K562 (cell line): Measurements from ENCODE around the gene P2RY11. TPM values are rescaled to one million over a fixed set of nuclear protein-coding genes. Genes with fewer than 3 reads are reported as not detected.

ENCODE experiments used
- ATAC-seq: fragments of 200-7000 bp; cut with Tn5 transposase; 3 replicates; pipeline ENCODE4 v1.9.1; 2020; ENCODE audit warnings: moderate library complexity
- BruUV-seq: library from RNA; stranded (reverse); fragments of 400-500 nt; replicated peaks from 2 replicates; lab custom pipeline; 2021; lab: Mats Ljungman, UMichigan
- CTCF ChIA-PET: fragments of 300-600 bp; formaldehyde crosslinking; extraction: SDS; loops from one replicate; lab custom pipeline; 2021; ENCODE audit warnings: low intra/inter-chr PET ratio; lab: Yijun Ruan, JAX
- POLR2A ChIA-PET: fragments of 300-600, 350-650 bp; sonication (Branson Sonifier 250); formaldehyde crosslinking; extraction: SDS; loops from one replicate; lab custom pipeline; 2021; ENCODE audit warnings: antibody characterized with exemption, inconsistent platforms; lab: Yijun Ruan, JAX
- DNase-seq, 4 experiments: peaks; one replicate each; pipeline versions ENCODE4 v3.0.0 to v3.0.0-alpha.2; 2011 to 2018; ENCODE audit warnings: low spot score in 3 of 4, mixed read lengths in 3 of 4; ENCODE audit errors: extremely low read depth in 1 of 4
- FAIRE-seq: peaks from 2 replicates; lab custom pipeline; 2011; peaks lifted over from hg19 to GRCh38; lab: Jason Lieb, UNC
- H2AFZ ChIP-seq: 2 replicates; pipeline ENCODE4 v1.6.0; 2011; ENCODE audit warnings: low read depth, low read length, control low read depth, inconsistent platforms
- H3K27ac ChIP-seq: fragments of 200-600 bp; 3 replicates; pipeline ENCODE4 v1.8.0; 2011; ENCODE audit warnings: low read depth, mild to moderate bottlenecking, control low read depth, inconsistent platforms, low read length, moderate library complexity, mixed read lengths; ENCODE audit errors: extremely low read depth
- H3K27me3 ChIP-seq, 2 experiments: fragments of 300-600 bp in 1 of 2; 2 replicates in 1 of 2; 3 replicates in 1 of 2; pipeline versions ENCODE4 v1.6.0 to v1.8.0; 2011; ENCODE audit warnings: inconsistent platforms in 2 of 2, low read length in 2 of 2, mild to moderate bottlenecking in 1 of 2, mixed read lengths in 1 of 2, moderate library complexity in 1 of 2; ENCODE audit not compliant: control insufficient read depth in 2 of 2, insufficient read depth in 2 of 2
- H3K36me3 ChIP-seq: fragments of 300-600 bp; 3 replicates; pipeline ENCODE4 v1.8.0; 2011; ENCODE audit warnings: mild to moderate bottlenecking, low read length, inconsistent platforms; ENCODE audit not compliant: control insufficient read depth, insufficient read depth
- H3K4me1 ChIP-seq, 2 experiments: fragments of 200-600 bp in 1 of 2; replicated peaks in 1 of 2; 2 replicates in 1 of 2; 3 replicates in 1 of 2; pipeline versions ENCODE4 v1.5.1 to v1.8.0; 2011; ENCODE audit warnings: inconsistent platforms in 2 of 2, low read length in 2 of 2, mild to moderate bottlenecking in 1 of 2, mixed read lengths in 1 of 2, moderate library complexity in 1 of 2; ENCODE audit not compliant: control insufficient read depth in 2 of 2, insufficient read depth in 2 of 2
- H3K4me2 ChIP-seq: 2 replicates; pipeline ENCODE4 v1.6.1; 2011; ENCODE audit warnings: low read length, control low read depth, inconsistent platforms, mixed read lengths; ENCODE audit not compliant: insufficient read depth
- H3K4me3 ChIP-seq: fragments of 200-600 bp; sonication (generic), shearing (Covaris generic); 2 replicates; pipeline ENCODE4 v1.5.1; 2016; ENCODE audit warnings: control low read depth, inconsistent platforms
- H3K79me2 ChIP-seq: fragments of 200-600 bp; 3 replicates; pipeline ENCODE4 v1.8.0; 2011; ENCODE audit warnings: low read length, inconsistent platforms; ENCODE audit not compliant: control insufficient read depth, insufficient read depth
- H3K9ac ChIP-seq, 2 experiments: 2 replicates each; pipeline versions ENCODE4 v1.6.0 to v1.6.1; 2011; ENCODE audit warnings: low read depth in 2 of 2, low read length in 2 of 2, control low read depth in 1 of 2, inconsistent platforms in 1 of 2, mild to moderate bottlenecking in 1 of 2, mixed read lengths in 1 of 2; ENCODE audit not compliant: insufficient read depth in 1 of 2
- H3K9me1 ChIP-seq: one replicate; pipeline ENCODE4 v1.6.0; 2011; ENCODE audit warnings: inconsistent platforms, mild to moderate bottlenecking, low read length, moderate library complexity; ENCODE audit not compliant: control insufficient read depth, insufficient read depth
- H3K9me3 ChIP-seq: replicated peaks from 2 replicates; pipeline ENCODE4 v1.5.1; 2011; ENCODE audit warnings: low read depth, low read length, inconsistent platforms; ENCODE audit not compliant: control insufficient read depth, insufficient read depth
- H4K20me1 ChIP-seq: replicated peaks from 2 replicates; pipeline ENCODE4 v1.6.1; 2011; ENCODE audit warnings: low read length, inconsistent platforms, mixed read lengths; ENCODE audit not compliant: control insufficient read depth, insufficient read depth
- ADNP ChIP-seq: fragments of 200-800 bp; sonication (Bioruptor generic); IDR thresholded peaks from 2 replicates; pipeline ENCODE4 v1.6.1; 2016; ENCODE audit warnings: missing genetic modification characterization, missing compliant biosample characterization
- BCOR ChIP-seq: fragments of 450-650 bp; IDR thresholded peaks from 2 replicates; pipeline ENCODE4 v1.6.1; 2016
- CBX1 ChIP-seq: sonication (generic); IDR thresholded peaks from 2 replicates; pipeline ENCODE4 v1.6.1; 2016; ENCODE audit warnings: antibody characterized with exemption, low read depth, mild to moderate bottlenecking
- CEBPG ChIP-seq, 3 experiments: fragments of 200-800 bp in 1 of 3; sonication (Bioruptor generic) in 1 of 3; sonication (generic) in 1 of 3; formaldehyde crosslinking in 1 of 3; IDR thresholded peaks in 2 of 3; conservative IDR thresholded peaks in 1 of 3; 2 replicates each; pipeline versions ENCODE4 v1.6.1 to v1.8.0; 2016 to 2022; ENCODE audit warnings: missing compliant biosample characterization in 2 of 3, missing genetic modification characterization in 2 of 3, mild to moderate bottlenecking in 1 of 3, missing genetic modification reagents in 1 of 3
- CHD4 ChIP-seq: fragments of 200-600 bp; sonication (generic); IDR thresholded peaks from 3 replicates; pipeline ENCODE4 v1.6.1; 2012; ENCODE audit warnings: low read depth, mild to moderate bottlenecking, mixed read lengths, low read length, inconsistent platforms; ENCODE audit not compliant: insufficient read depth, insufficient replicate concordance, poor library complexity, severe bottlenecking
- GABPA ChIP-seq: fragments of 200-800 bp; sonication (Bioruptor generic); conservative IDR thresholded peaks from 2 replicates; pipeline ENCODE4 v1.6.1; 2016; ENCODE audit warnings: low read depth, missing genetic modification characterization, missing compliant biosample characterization
- HDAC2 ChIP-seq: fragments of 450-650 bp; IDR thresholded peaks from 2 replicates; pipeline ENCODE4 v1.6.1; 2016; ENCODE audit warnings: mild to moderate bottlenecking
- KDM1A ChIP-seq, 2 experiments: fragments of 450-650 bp; IDR thresholded peaks; 2 replicates each; pipeline ENCODE4 v1.6.1; 2016; ENCODE audit warnings: mild to moderate bottlenecking in 2 of 2
- MYC ChIP-seq, 2 experiments: fragments of 250-450 bp in 1 of 2; sonication (Bioruptor Pico) in 1 of 2; IDR thresholded peaks; 2 replicates each; pipeline versions ENCODE4 v1.5.1 to v1.6.1; 2012 to 2021; ENCODE audit warnings: low read depth in 2 of 2, borderline replicate concordance in 1 of 2, improper control_type of control experiment in 1 of 2, low read length in 1 of 2, mild to moderate bottlenecking in 1 of 2, moderate library complexity in 1 of 2
- NFXL1 ChIP-seq: fragments of 450-650 bp; formaldehyde crosslinking; IDR thresholded peaks from 2 replicates; pipeline ENCODE4 v1.4.0; 2021; ENCODE audit warnings: mild to moderate bottlenecking
- RBM25 ChIP-seq: fragments of 200-400 bp; formaldehyde crosslinking; IDR thresholded peaks from 2 replicates; pipeline ENCODE4 v1.6.1; 2018; ENCODE audit warnings: low read length, low read depth, moderate library complexity; ENCODE audit not compliant: severe bottlenecking
- RCOR1 ChIP-seq, 2 experiments: IDR thresholded peaks; 2 replicates each; pipeline ENCODE4 v1.6.1; 2012; ENCODE audit warnings: low read depth in 2 of 2, low read length in 2 of 2, borderline replicate concordance in 1 of 2, improper control_type of control experiment in 1 of 2
- RFX5 ChIP-seq: IDR thresholded peaks from 2 replicates; pipeline ENCODE4 v1.6.1; 2011; ENCODE audit warnings: low read depth, mild to moderate bottlenecking, improper control_type of control experiment, low read length
- SMARCA5 ChIP-seq: fragments of 450-650 bp; IDR thresholded peaks from 2 replicates; pipeline ENCODE4 v1.6.1; 2016
- TFAP4 ChIP-seq: sonication (generic); formaldehyde crosslinking; IDR thresholded peaks from 2 replicates; pipeline ENCODE4 v1.8.0; 2022; ENCODE audit warnings: missing genetic modification reagents, mild to moderate bottlenecking, moderate library complexity, borderline replicate concordance
- USF1 ChIP-seq: sonication (generic); formaldehyde crosslinking; IDR thresholded peaks from 2 replicates; pipeline ENCODE4 v1.9.0; 2022; ENCODE audit warnings: mild to moderate bottlenecking, missing genetic modification reagents
- ZNF175 ChIP-seq: fragments of 200-800 bp; sonication (Bioruptor generic); IDR thresholded peaks from 2 replicates; pipeline ENCODE4 v1.6.1; 2016; ENCODE audit warnings: low read depth, mild to moderate bottlenecking, missing genetic modification characterization, missing compliant biosample characterization
- ZNF589 ChIP-seq: fragments of 200-800 bp; sonication (Bioruptor generic); IDR thresholded peaks from 2 replicates; pipeline ENCODE4 v1.6.1; 2016; ENCODE audit warnings: low read depth, missing genetic modification characterization, missing compliant biosample characterization
- WGBS: fragments of 100-300 bp; shearing (Covaris generic); methylation state at CpG from one replicate; pipeline ENCODE4 v1.1.6; 2016; ENCODE audit warnings: low coverage, mixed read lengths; ENCODE audit not compliant: insufficient coverage; ENCODE audit errors: missing lambda C conversion rate; 5-methylcytosine and 5-hydroxymethylcytosine counted together
- in situ Hi-C: fragments of 300-500 bp; cut with MboI; formaldehyde crosslinking; loops from 4 replicates; pipeline ENCODE4 v1.15.0; 2018; ENCODE audit warnings: inconsistent platforms, mixed read lengths
- intact Hi-C: fragments of 100-400 bp; cut with micrococcal nuclease; formaldehyde crosslinking; loops from 2 replicates; pipeline ENCODE4 v1.14.2; 2022
- polyA plus RNA-seq, 8 experiments: library from polyadenylated mRNA; depleted of rRNA in 4 of 8; stranded (reverse) in 5 of 8; unstranded in 3 of 8; fragments of >200 nt; fragmentation: Nextera tagmentation in 2 of 8; fragmentation: Illumina TruSeq in 1 of 8; extraction: Ambion mirVana in 2 of 8; extraction: Trizol in 1 of 8; gene quantifications; 2 replicates each; pipeline versions ENCODE4 v1.2.1 to v1.2.3, GENCODE V29; 2011 to 2014; ENCODE audit warnings: inconsistent platforms in 1 of 8, missing spikeins in 1 of 8
- total RNA-seq, 7 experiments: library from RNA; depleted of rRNA in 6 of 7; stranded (reverse); fragments of >200 nt in 6 of 7; fragmentation: Illumina TruSeq in 2 of 7; extraction: Trizol in 2 of 7; gene quantifications; 2 replicates each; pipeline versions ENCODE4 v1.2.1 to v1.2.3, GENCODE V29; 2011 to 2021; ENCODE audit warnings: low replicate concordance in 1 of 7
- TF ChIP-seq, protein P1 (sequence below): sonication (generic); formaldehyde crosslinking; IDR thresholded peaks from 2 replicates; pipeline ENCODE4 v1.9.0; 2022; ENCODE audit warnings: mild to moderate bottlenecking, missing genetic modification reagents

The P2RY11 gene
- total and polyA plus RNA-seq, 9 of the 15 experiments (the other 6 are each of a cell fraction or from before 2014, with no cell fraction given) = 0.03 to 10.1 (median 1.5) TPM

DNA sequence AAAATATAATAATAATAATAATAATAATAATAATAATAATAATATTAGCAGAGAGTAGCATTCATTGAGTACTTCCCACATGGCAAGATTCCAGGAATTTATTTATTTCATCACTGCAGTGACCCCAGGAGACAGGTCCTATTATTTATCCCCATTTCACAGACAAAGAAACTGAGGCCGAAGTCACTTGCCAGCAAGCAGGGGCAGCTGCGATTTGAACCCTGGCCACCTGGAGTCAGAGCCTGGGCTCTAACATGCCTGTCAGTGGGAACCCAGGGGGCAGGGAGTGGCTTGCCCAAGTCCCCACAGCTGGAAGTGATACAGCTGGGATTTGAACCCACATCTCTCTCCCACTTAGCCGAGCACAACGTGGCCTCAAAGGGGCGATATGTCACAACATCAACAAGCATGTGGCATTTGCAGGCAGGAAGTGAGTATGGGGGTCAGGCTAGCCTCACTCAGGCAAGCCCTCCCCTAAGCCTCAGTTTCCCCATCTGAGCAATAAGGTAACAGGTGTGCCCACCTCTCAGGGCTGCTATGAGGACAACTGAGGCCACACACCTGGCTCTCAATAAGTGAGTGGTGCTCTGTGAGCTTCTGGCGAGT is 22.4 kb upstream of the P2RY11 start:
- H2AFZ ChIP-seq = no peak overlapping the region
- intact Hi-C loops (no loop called here), in situ Hi-C loops (no loop called here)
- POLR2A ChIA-PET = interaction anchor here (0.6 to 0.7 kb wide), 2 partner anchors 146 to 485 kb away, joined by 3 read pairs; no protein-coding TSS in a partner anchor
- H3K4me3 ChIP-seq = no peak overlapping the region
- peaks cover 3% of the 10 kb centered on the region; the same call in 1 of the 3 replicates for H3K79me2 ChIP-seq
- no peak overlapping the region for H3K27ac ChIP-seq
- H4K20me1 ChIP-seq = peaks cover 3% of the 10 kb centered on the region; the same call in 1 of the 2 replicates
- no TSS peak for BruUV-seq
- FAIRE-seq = no peak
- no peak overlapping the region for H3K9ac ChIP-seq
- peaks cover 12 to 43% of the 10 kb centered on the region in 2 experiments; a peak in 4 of 5 replicates for H3K4me1 ChIP-seq
- peak in 2 of 4 experiments; percentile 6 to 10 for DNase-seq
- 43% methylated on average over 6 of the region's 6 CpGs for WGBS
- TF ChIP-seq SMARCA5 = 0 out of 2 replicates have a peak, but pooled peaks have one; percentile 41
- TF ChIP-seq CEBPG (CRISPR knock-in tag; IDR thresholded peaks at IDR 0.05) = 0 out of 2 replicates have a peak, but pooled peaks have one; percentile 15
- no peak for TF ChIP-seq CEBPG (tag; conservative IDR thresholded peaks at IDR 0.05 in 1 of 2, IDR thresholded peaks at IDR 0.05 in 1 of 2)
- no peak for TF ChIP-seq NFXL1
- TF ChIP-seq MYC (IDR thresholded peaks at IDR 0.05; ENCODE audit: low read depth, low read length) = no peak
- TF ChIP-seq MYC (CRISPR knock-in tag; IDR thresholded peaks at IDR 0.05; ENCODE audit: borderline replicate concordance, low read depth) = no peak
- TF ChIP-seq RBM25 = peak; percentile 95
- peak; percentile 40; the same call in 1 of the 2 replicates for TF ChIP-seq HDAC2
- TF ChIP-seq RFX5 = no peak
- TF ChIP-seq ZNF175 = no peak
- TF ChIP-seq, protein P1, sequence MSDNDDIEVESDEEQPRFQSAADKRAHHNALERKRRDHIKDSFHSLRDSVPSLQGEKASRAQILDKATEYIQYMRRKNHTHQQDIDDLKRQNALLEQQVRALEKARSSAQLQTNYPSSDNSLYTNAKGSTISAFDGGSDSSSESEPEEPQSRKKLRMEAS (CRISPR knock-in tag) = 0 out of 2 replicates have a peak, but pooled peaks have one; percentile 35
- peak; percentile 18; the same call in 1 of the 2 replicates for TF ChIP-seq TFAP4 (CRISPR knock-in tag)
- no peak for TF ChIP-seq ZNF589 (CRISPR knock-in tag)
- no peak for TF ChIP-seq GABPA
- peak; percentile 91 for TF ChIP-seq ADNP
- TF ChIP-seq CBX1 = peak; percentile 78; the same call in 1 of the 2 replicates
- peak; percentile 93 for TF ChIP-seq BCOR
- peak; percentile 74 to 85 for TF ChIP-seq KDM1A (IDR thresholded peaks at IDR 0.05)
- TF ChIP-seq RCOR1 (IDR thresholded peaks at IDR 0.05; ENCODE audit: borderline replicate concordance in 1 of 2, low read depth in 2 of 2, low read length in 2 of 2) = peak; percentile 24 to 25; a peak in 2 of 4 replicates
- 0 out of 2 replicates have a peak, but pooled peaks have one; percentile 8 for TF ChIP-seq USF1 (CRISPR knock-in tag)
- peak; percentile 76 for TF ChIP-seq CHD4
- CTCF ChIA-PET = no interaction called here
- H3K9me3 ChIP-seq = no peaks in the 10 kb centered on the region
- no peaks in the 10 kb centered on the region for H3K27me3 ChIP-seq
- no peak for ATAC-seq
- no peaks in the 10 kb centered on the region for H3K9me1 ChIP-seq
- H3K36me3 ChIP-seq = no peaks in the 10 kb centered on the region; the same call in 2 of the 3 replicates
- no peak overlapping the region for H3K4me2 ChIP-seq
